ENCODE data around the gene POLR2I. TPM values are rescaled to one million over a fixed set of nuclear protein-coding genes. Genes with fewer than 3 reads are reported as not detected.
A peak's percentile ranks its signal among the peaks of the same experiment; 100 is the strongest.

POLR2I gene
- total and polyA plus RNA-seq, 2 donors (not counting 3 experiments of a cell fraction or from before 2014, with no cell fraction given): 53.0 to 64.8 TPM

DNA sequence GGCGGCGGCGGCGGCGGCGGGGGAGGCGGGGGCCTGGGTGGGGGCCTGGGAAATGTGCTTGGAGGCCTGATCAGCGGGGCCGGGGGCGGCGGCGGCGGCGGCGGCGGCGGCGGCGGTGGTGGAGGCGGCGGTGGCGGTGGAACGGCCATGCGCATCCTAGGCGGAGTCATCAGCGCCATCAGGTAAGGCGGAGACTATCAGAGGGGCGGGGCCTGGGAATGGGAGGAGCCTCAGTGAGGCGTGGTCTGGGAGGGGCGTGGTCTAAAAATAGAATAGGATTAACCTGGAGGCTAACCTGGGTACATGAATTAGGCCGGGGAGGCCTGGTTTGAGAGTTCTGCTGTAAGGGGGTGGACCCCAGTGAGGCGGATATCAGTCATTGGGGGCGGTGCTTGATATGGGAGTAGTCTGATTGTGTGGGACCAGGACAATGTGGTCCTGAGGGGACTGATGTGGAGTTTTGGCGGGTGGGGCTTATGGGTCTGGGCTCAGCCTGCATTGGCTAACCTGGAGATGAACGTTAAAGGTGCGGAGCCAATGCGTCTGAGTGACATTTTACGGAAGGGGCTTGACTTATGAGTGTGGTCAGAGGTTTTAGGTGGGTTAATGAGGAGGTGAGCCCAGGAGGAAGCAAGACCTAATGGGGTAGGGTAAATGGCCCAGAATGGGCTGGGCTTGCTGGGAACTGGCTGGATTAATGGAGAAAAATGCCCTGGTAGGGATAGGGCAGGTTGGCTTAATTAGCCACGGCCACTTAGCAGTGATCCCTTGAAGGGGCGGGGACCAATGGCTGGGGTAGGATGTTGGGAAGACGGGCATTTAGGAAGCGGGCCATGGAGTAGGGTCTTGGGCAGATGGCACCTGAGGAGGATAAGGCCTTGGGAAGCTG, 26.6 kb upstream of the POLR2I start:
- no TSS peak for BruUV-seq (replicated peaks)
- POLR2A ChIA-PET: interaction anchor here (1.4 kb wide), 1 partner anchor 13 kb away, joined by 3 read pairs; no protein-coding TSS in a partner anchor
- Histone ChIP-seq H2AFZ (ENCODE audit: low read depth, low read length) (no peak overlapping the region), H3K79me2 (ENCODE audit: control insufficient read depth, insufficient read depth, low read length) (peaks cover 21% of the 10 kb centered on the region), H3K27me3 (ENCODE audit: control insufficient read depth in 2 of 2, insufficient read depth in 2 of 2, low read length in 2 of 2) (no peaks in the 10 kb centered on the region), H3K4me1 (ENCODE audit: control insufficient read depth, extremely low read depth, insufficient read depth, low read length) (peaks cover 20% of the 10 kb centered on the region), H3K9ac (replicated peaks; ENCODE audit: extremely low read depth, insufficient read depth, low read length) (no peak overlapping the region), H3K4me2 (ENCODE audit: insufficient read depth, low read length) (peak overlapping the region; percentile 52), H3K9me3 (replicated peaks; ENCODE audit: control insufficient read depth, insufficient read depth, low read length) (no peaks in the 10 kb centered on the region), H3K36me3 (ENCODE audit: control insufficient read depth in 2 of 2, extremely low read depth in 1 of 2, insufficient read depth in 2 of 2, low read length in 2 of 2) (peaks cover 12 to 26% of the 10 kb centered on the region in 2 experiments), H3K27ac (ENCODE audit: insufficient read depth, low read depth, low read length) (no peak overlapping the region), H3K9me1 (replicated peaks; ENCODE audit: control insufficient read depth, extremely low read depth, insufficient read depth, low read length) (no peaks in the 10 kb centered on the region), H4K20me1 (replicated peaks; ENCODE audit: control insufficient read depth, extremely low read depth, insufficient read depth, low read length) (no peaks in the 10 kb centered on the region), H3K4me3 (replicated peaks in 1 of 3; ENCODE audit: insufficient read depth in 1 of 3, low read depth in 1 of 3, low read length in 3 of 3) (peak overlapping the region in 2 of 3 experiments; percentile 42 to 89)
- dilution Hi-C loops (cut with MboI; ENCODE audit: extremely low pct_ligation_motif_present, low sequenced_read_pairs): no loop called here
- peak; percentile 95 for FAIRE-seq
- TF ChIP-seq EZH2 (IDR thresholded peaks at IDR 0.05; ENCODE audit: borderline replicate concordance, low read depth, low read length, severe bottlenecking) (no peak), POLR2AphosphoS5 (IDR thresholded peaks at IDR 0.05; ENCODE audit: insufficient read depth, low read depth, low read length) (no peak), FOS (IDR thresholded peaks at IDR 0.05; ENCODE audit: borderline replicate concordance, insufficient read depth, low read length) (no peak), JUN (IDR thresholded peaks at IDR 0.05; ENCODE audit: borderline replicate concordance, insufficient read depth, insufficient read length, low read depth) (no peak), POLR2A (IDR thresholded peaks at IDR 0.05; ENCODE audit: low read depth, low read length) (no peak), GATA2 (IDR thresholded peaks at IDR 0.05; ENCODE audit: insufficient read depth, insufficient read length, low read depth, low read length) (no peak), MYC (IDR thresholded peaks at IDR 0.05; ENCODE audit: low read depth, low read length) (no peak)
- TF ChIP-seq, protein P1, sequence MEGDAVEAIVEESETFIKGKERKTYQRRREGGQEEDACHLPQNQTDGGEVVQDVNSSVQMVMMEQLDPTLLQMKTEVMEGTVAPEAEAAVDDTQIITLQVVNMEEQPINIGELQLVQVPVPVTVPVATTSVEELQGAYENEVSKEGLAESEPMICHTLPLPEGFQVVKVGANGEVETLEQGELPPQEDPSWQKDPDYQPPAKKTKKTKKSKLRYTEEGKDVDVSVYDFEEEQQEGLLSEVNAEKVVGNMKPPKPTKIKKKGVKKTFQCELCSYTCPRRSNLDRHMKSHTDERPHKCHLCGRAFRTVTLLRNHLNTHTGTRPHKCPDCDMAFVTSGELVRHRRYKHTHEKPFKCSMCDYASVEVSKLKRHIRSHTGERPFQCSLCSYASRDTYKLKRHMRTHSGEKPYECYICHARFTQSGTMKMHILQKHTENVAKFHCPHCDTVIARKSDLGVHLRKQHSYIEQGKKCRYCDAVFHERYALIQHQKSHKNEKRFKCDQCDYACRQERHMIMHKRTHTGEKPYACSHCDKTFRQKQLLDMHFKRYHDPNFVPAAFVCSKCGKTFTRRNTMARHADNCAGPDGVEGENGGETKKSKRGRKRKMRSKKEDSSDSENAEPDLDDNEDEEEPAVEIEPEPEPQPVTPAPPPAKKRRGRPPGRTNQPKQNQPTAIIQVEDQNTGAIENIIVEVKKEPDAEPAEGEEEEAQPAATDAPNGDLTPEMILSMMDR (IDR thresholded peaks at IDR 0.05; ENCODE audit: extremely low read depth in 1 of 2, insufficient read depth in 1 of 2, low read depth in 1 of 2, low read length in 2 of 2): no peak
- TF ChIP-seq, protein P2, sequence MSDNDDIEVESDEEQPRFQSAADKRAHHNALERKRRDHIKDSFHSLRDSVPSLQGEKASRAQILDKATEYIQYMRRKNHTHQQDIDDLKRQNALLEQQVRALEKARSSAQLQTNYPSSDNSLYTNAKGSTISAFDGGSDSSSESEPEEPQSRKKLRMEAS (IDR thresholded peaks at IDR 0.05; ENCODE audit: insufficient read depth, insufficient read length): no peak
- intact Hi-C loops (cut with micrococcal nuclease): loop anchor here (1.0 kb wide), 1 partner anchor 10 kb away; no protein-coding TSS in a partner anchor
- DNase-seq (ENCODE audit: low read depth, low spot score): peak; percentile 86
- CTCF ChIA-PET: interaction anchor here (2.0 kb wide), 1 partner anchor 13 kb away, joined by 18 read pairs; no protein-coding TSS in a partner anchor
